ENCODE data around the gene TNK1.

- TF ChIP-seq, protein P1, sequence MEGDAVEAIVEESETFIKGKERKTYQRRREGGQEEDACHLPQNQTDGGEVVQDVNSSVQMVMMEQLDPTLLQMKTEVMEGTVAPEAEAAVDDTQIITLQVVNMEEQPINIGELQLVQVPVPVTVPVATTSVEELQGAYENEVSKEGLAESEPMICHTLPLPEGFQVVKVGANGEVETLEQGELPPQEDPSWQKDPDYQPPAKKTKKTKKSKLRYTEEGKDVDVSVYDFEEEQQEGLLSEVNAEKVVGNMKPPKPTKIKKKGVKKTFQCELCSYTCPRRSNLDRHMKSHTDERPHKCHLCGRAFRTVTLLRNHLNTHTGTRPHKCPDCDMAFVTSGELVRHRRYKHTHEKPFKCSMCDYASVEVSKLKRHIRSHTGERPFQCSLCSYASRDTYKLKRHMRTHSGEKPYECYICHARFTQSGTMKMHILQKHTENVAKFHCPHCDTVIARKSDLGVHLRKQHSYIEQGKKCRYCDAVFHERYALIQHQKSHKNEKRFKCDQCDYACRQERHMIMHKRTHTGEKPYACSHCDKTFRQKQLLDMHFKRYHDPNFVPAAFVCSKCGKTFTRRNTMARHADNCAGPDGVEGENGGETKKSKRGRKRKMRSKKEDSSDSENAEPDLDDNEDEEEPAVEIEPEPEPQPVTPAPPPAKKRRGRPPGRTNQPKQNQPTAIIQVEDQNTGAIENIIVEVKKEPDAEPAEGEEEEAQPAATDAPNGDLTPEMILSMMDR (IDR thresholded peaks at IDR 0.05; ENCODE audit: insufficient read depth, low read length, poor library complexity, severe bottlenecking): no peak
- no peak for TF ChIP-seq EZH2phosphoT487 (conservative IDR thresholded peaks at IDR 0.05; ENCODE audit: low read length)
Measured at GRCh38 chr17:7348478-7349242, 32.2 kb upstream of the TNK1 start.

Data from SU-DHL-6 (cell line).